Mucosa of gallbladder (tissue), 1 donor: ENCODE measurements around the gene TLN1. TPM values are rescaled to one million over a fixed set of nuclear protein-coding genes. Genes with fewer than 3 reads are reported as not detected.

Source experiments
- DNase-seq: peaks from one replicate; pipeline ENCODE4 v3.0.0-alpha.2; 2020; ENCODE audit warnings: low spot score
- total RNA-seq: library from RNA; stranded (reverse); gene quantifications from one replicate; pipeline ENCODE4 v1.2.1, GENCODE V29; 2021
- donor health status: DM: no; HTN: no; CAD: no.

Gene TLN1
- total RNA-seq, 1 donor from 2014 or later: 482 TPM

DNA sequence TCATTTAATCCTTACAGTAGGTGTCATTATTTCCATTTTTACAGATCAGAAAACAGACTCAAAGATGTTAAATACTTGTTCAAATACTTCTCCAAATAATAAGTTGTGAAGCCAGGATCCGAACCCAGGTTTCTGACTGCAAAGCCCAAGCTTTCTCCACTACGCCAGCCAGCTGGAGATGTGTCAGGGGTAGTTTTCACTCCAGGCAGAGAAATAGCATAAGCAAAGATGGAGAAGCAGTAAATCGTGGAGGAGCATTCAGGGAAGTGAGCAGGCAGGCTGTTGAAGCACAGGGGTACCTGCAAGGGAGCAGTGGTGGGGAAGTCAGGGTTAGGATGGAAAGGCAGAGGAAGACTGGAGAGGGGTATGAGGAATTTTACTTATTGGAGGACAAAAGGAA lies 2.9 kb downstream of the TLN1 start:
- DNase-seq: no peak

DNA sequence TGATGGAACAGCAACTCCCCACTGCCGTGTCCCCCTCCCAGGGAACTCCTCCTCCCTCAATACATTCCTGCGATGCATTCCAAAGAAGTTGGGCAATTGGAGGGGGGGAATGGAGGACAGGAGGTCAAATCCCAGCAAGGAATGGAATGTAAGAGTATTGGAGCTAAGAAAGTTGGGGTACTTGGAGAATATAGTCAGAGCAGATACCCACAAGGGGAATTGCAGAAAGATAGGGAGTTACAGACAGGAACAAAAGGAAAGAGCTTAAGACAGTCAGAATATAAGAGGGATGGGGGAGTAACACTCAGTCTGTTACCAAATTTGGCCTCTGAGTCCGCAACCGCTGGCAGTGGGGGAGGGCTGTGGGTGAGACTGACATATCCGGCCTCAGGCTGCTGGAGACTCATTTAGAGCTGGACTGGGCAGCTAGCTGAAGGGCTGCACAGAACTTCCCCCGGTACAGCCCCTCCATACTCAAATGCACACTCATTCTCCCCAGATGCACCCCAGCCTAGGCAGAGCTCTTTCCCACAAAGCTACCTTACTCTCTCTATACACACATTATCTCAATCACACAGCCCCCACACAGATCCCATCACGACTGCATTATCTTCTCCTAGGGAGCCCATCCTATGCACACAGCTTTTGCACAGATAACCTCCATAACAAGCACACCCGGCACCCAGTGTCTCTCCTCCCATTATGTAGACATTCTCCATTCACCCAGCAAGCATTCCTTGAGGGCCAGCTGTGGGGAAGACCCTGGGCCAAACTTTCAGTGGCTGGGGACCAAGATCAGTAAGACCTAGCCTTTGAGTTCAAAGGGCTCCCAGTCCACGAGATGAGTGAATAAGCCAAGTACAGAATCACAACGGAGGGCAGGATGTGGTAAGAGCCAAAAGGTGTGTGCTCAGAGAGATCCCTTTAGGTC lies 3.7 kb downstream of the TLN1 start:
- peak; percentile 70 for DNase-seq

DNA sequence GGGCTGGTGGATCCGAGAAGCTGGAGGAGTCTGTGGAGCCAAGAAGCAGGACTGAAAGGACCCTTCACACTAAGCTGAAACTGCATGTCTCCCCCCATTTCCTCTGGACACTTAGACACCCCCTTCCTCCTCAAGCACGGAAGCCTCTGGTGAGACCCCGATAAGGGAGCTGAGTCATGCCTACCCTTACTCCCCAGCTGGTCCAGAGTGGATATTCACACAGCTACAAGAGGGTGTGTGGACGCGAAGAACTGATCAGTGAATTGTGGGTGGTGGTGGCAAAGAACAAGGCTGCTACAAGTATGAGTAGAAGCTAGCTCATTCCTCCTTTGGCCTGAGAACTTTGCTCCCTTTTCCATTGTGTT lies 4.3 kb downstream of the TLN1 start:
- no peak for DNase-seq

DNA sequence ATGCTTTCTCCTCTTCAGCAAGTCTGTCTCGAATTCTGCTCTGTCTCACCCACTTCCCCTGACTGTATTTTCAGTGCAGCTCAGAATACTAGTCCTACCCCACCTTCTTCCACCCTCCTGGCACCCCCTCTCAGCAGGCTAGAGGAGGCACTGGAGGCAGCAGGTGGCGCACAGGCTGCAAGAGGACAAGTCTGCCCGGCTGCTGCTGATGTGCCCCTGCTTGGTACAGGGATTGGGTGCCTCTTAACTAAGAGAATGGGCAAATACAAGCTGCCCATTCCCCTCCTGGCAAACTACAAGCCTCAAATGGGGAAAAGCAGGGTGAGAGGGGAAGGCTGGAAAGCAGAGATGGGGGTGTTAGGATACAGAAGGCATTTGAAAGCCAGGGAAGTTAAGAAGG lies 5.1 kb downstream of the TLN1 start:
- peak; percentile 33 for DNase-seq

DNA sequence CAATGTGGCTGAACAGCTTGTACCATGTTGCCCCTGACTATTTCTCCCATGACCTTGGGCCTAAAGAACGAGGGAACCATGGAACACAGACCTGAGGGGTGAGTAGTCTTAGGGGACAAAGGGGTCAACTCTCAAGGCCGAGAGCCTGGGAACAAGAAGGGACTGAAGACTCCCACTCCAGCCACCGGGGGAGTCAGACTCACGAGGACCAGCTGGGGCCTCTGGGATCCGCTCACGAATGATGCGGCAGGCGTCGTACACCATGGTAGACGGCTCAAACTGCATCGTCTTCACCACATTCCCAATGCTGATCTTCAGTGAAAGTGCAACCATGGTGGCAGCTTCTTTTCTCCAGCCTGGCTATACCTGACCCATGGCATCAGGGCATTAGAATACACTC lies 6.6 kb downstream of the TLN1 start:
- DNase-seq: no peak

DNA sequence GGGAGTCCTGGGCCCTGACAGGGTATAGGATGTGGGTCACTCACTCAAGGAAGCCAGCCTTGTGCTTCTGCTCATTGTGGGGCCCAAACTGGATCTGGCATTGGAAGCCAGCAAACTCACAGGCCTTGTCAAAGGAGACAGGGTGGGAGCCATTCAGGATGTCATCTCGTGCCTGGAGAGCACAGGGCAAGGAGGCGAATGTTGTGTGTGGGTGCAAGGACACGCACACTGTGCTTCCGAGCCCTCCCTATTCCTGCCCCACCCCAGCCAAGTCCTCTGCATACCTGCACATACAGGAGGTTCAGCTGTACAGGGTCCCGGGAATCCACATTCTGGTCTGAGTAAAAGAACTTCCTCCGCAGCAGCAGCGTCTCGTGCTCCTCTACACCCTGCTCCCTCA lies 8.1 kb downstream of the TLN1 start:
- DNase-seq: no peak

DNA sequence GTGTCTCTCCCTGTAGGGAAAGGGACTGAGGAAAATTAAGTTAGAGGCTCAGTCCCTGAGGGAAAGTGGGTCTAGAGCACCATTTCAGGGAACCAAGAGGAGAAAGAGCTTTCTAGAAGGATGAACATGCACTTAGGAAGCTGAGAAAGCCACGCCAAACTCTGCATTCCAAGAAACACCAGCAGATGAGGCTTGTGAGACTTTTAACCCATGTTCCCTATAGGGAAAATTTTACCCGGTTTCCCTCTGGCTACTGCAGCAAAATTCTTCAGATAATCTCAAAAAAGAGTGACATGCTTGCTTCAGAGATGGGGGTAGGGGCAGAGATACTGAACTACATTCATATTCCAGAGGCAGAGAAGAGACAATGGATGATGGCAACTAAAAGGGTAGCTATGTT lies 8.6 kb downstream of the TLN1 start:
- no peak for DNase-seq

DNA sequence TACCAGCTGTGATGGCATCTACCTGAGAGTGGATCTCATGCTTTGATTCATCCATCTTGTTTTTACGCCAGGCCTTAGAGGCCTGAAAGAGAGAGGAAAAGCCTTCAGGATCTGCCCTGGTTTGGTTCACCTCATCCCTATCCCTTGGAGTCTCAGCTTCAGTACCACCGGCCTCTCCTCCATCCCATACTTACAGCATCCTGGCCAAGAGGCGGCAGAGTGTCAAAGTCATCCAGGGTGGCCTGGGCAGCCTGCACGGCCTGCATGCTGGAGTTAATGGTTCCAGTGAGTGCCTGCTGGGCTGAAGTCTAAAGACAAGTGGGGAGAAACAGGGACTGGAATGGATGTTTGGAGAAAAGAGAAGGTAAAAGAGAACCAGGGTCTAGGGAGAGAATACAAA lies 12.4 kb downstream of the TLN1 start:
- DNase-seq: no peak

DNA sequence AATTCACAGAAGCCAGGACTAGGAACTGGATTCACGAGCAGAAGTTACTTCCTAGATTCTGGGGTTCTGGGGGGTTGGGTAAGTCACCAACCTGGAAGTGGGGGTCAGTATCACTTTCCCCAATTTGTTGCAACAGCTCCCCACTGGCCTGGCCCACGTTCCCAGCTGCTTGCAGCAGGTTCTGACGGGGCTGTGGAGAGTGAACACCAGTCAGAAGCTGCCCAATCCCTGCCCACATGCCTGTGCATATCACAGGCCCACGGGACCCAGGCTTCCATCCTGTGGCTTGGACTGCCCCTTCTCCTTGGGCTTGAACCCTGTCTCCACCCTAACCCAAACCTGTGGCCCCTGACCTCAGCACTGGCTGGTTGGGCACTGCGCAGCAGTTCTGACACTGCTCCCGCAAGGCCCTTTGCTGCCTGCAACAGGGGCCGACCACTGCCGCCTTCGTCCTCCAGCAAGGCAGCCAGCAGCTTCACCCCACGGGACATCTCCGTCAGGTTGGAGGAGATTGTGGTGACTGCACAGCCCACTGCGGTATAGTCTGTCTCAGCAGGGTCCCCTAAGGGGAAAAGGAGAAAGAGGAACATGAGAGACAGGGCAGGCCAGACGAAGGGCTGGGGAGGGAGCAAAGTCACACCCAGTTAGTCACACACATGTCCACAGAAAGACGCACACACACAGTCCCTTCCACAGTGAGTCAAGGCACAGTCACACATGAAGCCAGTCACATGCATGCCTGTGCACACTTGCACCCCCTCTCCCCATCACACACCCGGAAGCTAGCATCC lies 13.1 kb downstream of the TLN1 start:
- DNase-seq: no peak

DNA sequence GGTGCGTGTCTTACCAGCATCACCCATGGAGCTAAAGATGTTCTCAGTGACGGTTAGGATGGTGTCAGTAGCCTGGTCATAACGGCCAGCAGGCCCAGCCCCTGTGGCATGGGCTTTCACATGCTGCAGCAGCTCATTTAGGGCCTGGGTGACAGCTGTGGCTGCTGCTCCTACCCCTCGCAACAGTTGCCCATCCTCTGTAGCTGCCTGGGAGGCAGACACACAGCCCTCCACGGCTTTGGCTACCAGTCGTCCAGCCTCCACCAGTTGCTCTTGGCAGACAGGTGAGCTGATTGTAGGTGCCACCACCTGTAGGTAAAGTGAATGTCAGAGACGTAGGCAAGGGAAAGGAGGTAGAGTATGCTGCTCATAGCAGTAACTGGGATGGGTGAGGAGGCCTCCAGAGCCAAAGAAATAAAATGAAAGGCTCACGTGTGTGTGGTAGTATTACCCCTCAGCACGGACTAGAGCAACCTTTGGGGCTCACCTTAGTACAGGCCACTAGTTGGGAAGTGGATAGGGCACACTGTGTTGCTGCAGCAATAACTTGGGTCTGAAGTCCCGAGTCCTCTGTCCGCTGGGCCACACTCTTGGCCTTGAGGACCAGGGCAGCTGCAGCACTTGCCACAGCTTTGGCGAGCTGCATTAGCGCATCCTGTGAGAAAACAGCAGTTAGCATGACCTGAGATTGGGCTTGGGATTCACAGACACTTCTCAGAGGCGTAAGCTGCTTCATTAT lies 14.7 kb downstream of the TLN1 start:
- no peak for DNase-seq

DNA sequence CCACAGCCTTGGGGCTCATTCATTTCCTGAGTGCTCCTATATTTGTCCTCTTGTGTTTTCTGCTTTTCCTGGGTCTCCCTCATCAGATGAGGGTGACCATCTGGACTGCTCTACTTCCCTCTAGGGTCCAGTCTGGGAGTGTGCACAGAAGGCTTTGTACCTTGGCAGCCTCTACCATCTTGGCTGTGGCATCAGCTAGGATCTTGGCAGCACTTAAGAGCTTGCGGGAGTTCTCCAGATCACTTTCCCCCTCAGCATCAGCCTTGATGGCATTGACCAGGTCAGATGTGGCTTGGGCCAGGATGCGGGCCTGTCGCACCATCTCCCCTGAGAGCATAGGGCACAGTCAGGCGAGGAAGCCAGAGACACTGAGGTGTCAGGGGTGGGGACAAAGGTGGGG lies 15.8 kb downstream of the TLN1 start:
- DNase-seq: no peak

DNA sequence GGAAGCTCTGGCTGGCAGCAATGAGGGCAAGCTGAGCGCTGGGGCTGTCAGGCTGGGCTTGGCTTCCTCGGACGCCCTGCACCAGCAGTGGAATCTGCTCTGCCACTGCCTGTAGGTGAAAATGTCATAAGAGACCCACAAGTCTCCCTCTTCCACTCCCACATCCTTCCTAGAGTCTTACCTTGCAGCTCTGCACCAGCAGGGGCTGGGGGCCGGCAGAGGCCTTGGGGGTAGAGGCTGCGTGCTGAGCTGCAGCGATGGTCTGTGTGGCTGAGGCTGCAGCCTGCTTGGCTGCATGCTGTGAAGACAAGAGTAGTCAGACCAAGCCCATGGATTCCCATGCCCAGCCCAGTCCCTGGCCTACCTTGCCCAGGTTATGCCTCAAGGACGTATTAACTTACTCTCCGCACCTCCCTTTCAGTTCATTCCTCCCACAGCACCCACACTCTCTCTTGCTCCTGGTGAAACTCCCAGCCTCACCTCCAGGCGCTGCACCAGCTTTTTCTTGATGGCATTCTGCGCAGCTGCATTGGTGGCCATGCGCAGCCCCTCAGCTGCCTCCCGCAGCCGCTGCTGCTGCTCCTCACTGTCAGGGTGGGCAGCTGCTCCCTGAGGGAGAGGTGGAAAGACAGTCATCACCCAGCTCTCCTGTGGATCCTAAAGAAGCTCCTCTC lies 17.3 kb downstream of the TLN1 start:
- DNase-seq: no peak

DNA sequence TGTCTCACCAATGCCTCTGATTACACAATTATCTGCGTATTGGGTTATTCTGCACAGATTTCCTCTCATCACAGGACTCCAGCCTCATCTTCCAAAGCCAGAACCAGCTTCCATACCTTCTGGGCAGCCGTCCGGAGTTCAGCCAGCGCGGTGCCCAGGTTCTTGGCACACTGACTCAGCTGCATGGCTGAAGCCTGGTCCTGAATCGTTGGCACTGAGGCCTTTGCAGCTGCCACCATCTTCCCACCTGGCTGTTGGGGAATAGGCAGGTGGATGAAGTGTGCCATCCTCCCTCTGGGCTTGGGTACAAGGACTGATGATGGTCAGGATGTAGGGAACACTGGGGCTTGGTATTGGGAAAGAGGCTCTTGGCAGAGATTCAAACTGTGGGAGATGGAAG lies 17.9 kb downstream of the TLN1 start:
- no peak for DNase-seq

DNA sequence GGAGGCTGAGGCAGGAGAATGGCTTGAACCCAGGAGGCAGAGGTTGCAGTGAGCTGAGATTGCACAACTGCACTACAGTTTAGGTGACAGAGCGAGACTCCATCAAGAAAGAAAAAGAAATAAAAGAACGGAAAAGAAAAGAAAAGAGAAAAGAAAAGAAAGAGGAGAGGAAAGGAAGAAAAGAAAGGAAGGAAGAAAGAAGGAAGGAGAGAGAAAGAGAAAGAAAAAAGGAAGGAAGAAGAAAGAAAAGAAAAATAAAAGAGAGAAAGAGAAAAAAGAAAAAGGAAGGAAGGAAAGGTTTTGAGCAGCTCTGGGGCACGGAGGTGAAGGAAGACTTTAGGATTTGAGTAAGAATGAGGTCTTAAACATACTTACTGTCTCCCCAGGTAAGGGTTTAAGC lies 18.4 kb downstream of the TLN1 start:
- no peak for DNase-seq

DNA sequence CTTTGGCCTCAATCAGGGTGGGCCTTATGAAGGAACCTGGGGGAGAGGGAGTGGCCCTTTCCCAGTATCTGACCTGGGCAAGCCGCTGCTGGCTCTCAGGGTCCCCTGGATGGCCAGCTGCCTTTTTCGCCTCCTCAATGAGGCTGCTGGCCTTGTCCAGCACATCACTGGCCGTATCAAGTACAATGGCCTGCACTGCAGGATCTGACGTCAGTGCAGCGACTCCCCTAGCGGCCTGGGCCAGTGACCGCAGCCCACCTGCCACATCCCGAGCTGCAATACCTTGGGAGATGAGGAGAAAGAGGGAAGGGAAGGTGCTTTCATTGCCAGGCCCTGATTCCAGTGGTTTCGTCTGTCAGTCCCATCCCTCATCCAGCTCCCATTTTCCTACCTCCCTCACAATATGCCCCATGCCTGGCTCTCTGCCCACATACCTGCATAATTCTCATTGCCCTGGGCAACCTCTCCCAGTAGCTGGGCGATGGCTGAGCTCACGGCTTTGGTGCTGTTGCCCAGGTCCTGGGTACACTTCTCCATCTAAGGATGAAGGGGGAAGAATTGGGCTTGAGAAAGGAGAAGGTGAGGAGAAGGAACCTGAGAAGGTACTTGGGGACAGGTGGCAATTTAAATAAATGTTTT lies 19.1 kb downstream of the TLN1 start:
- no peak for DNase-seq

DNA sequence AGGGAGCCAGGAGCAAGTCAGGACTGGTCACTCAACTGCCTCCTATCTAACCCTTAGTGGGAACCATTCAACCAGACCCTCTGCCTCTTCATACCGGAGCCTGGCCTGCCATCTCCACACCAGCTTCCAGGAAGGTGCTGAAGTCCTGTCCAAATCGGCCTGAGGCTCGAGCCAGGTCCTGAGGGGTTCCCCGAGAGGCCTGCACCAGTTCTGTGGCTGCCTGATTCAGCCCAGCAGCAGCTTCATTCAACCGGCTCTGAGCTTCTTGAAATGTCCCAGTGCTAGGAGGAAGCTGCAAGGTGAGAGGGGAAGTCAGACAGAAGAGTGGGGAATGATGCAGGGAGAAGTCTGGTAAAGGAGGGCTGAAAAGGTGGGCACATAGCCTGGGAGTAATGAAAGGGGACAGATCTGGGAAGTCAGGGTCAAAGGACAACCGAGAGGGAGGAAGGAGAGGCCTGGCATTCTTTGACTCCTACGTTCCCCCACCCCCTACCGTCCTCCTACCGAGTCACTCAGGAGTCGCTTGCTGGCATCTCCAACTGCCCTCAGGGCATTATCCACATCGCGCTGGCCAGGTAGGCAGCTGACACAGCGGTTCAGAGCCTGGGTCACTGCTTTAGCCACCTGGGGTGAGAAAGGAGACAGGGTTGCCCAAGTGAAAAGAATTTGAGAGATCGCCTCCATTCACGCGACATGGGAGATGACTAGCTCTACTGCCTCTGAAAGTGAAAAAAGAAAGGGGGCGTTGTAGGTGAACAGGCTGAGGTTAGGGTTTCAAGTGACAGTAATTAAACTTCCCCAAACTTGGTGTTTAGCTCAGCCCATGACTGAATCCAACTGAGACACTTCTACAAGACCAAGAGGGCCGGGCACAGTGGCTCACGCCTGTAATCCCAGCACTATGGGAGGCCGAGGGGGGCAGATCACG lies 20.2 kb downstream of the TLN1 start:
- DNase-seq: no peak

DNA sequence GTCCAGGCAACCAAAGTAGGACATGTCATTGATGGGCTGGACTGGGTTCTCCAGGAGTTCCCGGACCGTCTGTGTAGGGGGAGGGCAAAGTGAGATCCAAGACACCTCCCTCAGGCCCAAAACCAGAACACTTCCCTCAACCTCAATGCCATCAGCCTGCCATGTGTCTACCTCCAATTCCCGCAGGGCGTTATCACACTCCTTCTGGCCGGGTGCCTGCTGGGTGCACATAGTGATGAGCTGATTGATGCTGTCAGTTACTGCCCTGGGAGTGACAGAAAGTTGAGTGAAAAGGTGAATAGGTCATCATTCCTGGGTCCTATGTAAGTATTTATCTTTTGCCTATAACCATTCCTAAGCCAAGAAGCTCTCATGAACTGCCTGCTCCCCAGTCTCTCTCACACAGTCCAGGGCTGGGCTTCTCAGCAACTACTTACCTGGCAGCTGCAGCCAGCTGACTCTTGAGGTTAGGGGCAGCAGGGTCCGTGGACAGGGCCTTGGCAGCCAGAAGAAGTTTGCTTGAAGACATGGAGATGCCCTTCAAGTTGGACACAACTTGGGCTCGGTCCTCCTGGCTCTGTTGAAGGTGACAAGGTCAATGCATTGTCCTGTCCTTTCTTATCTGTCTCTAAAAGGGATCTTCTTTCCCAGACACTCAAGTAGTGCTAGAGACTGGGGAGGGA lies 21.0 kb downstream of the TLN1 start:
- no peak for DNase-seq

DNA sequence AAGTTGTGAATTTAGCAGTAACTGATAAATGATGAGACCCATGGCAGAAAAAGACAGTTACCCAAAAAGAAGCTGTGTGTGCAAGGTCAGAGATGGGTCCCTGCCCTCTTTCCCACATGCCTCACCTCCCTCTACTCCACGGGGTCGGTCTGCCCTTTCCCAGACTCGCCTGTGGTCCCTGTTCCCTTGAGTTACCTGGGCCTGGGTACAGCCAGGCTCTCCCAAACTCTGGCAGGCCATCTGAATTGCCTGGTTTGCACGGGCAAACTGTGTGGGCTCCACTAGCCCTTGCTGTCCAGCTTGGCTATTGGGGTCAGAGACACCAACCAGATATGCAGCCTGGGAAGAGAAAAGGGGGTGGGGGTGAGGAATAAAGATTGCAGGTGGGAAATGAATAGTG lies 23.8 kb downstream of the TLN1 start:
- no peak for DNase-seq

DNA sequence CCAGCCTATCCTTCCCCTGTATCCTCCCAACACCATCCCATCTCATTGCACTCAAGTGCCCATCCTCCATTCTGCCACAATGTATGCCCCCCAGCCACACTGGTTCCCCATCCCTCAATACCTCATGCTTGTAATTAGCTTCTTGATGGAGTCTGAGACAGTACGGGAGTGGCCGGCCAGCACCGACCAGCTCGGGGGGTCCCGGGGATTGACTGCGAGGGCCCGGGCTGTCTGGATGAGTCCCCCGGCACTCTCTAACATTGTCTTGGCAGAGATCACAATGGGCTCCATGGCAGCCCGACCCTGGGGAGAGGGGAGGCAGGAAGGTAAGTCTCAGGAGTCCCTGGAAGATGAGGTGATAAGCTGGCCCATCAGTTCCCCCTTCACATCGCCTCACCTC lies 25.0 kb downstream of the TLN1 start:
- DNase-seq: no peak
